T-helper 2 cell treated with Interferon-gamma antibody and Interleukin-4, amounts not matched to agents 100 ng/mL and 5 ng/mL, for 36 hours (primary cell): ENCODE data around the gene ACSBG1. TPM values are rescaled to one million over a fixed set of nuclear protein-coding genes. Genes with fewer than 3 reads are reported as not detected.

Experiments
- intact Hi-C: fragments of 100-400 bp; cut with micrococcal nuclease; formaldehyde crosslinking; loops from one replicate; pipeline ENCODE4 v1.15.1; 2023
- total RNA-seq: library from RNA; stranded (reverse); gene quantifications from 2 replicates; pipeline ENCODE4 v1.2.3, GENCODE V29; 2022

ACSBG1 gene
- total RNA-seq, 1 donor from 2014 or later: not detected

DNA sequence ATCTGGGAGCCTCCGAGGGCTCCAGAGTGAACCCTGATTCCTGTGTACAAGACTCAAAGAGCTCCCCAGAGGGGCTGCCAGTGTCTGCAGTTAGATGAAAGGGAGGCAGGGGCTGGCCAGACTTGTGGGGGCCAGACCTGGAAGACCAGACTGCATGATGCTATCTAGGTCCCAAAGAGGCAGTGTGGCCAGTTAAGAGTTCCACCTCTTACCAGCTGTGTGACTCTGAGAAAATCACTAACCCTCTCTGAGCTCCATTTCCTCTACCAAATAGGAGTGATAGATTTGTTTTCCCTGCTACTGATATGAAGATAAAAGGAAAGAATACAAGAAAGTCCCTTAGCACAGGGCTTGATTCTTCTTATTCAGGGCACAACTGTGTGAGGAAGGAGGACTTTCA lies 29.0 kb downstream of the ACSBG1 start:
- intact Hi-C loops: no loop called here

DNA sequence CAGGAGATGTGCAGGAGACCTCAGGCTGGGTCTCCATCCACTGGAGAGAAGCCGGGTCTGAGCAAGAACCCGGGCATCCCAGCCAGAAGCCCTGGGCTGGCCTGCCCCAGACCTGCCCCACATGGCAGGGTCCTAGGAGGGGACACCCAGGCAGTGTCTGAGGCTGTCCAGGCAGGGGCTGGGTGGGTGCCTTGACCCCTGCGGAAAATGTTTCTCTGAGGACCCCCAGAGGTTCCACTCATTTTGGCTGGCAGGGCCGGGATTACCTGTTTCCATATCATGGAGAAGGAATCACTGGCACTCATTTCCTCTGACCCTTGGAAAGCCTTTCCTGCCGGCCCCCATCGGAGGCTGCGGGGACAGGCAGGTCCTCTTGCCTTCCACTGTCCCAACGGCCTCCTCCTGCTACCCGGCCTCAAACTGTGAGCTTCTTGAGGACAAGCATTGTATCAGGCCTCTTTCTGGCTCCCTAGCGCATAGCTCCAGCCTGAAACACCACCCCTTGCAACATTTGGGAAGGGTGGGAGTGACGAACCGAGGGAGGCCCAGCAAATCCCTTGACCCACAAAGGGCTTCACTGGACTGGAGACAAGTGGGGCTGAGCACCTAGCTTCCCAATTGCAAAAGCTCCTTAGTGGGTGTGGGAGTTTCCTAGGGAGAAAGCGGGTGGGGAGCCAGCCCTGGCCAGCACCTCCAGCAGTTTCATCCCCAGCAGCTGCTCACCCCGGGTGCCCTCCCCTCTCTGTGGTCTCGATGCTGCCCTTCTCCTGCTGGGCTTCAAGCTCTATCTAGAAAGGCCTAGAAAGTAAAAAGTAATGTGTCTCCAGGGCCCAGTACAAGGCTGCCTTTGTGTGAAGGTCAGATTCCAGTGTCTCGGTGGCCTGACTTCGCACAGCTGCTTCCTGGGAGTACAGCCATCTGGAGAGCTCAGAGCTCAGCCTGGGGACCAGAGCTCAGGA lies 29.7 kb downstream of the ACSBG1 start:
- intact Hi-C loops: no loop called here

DNA sequence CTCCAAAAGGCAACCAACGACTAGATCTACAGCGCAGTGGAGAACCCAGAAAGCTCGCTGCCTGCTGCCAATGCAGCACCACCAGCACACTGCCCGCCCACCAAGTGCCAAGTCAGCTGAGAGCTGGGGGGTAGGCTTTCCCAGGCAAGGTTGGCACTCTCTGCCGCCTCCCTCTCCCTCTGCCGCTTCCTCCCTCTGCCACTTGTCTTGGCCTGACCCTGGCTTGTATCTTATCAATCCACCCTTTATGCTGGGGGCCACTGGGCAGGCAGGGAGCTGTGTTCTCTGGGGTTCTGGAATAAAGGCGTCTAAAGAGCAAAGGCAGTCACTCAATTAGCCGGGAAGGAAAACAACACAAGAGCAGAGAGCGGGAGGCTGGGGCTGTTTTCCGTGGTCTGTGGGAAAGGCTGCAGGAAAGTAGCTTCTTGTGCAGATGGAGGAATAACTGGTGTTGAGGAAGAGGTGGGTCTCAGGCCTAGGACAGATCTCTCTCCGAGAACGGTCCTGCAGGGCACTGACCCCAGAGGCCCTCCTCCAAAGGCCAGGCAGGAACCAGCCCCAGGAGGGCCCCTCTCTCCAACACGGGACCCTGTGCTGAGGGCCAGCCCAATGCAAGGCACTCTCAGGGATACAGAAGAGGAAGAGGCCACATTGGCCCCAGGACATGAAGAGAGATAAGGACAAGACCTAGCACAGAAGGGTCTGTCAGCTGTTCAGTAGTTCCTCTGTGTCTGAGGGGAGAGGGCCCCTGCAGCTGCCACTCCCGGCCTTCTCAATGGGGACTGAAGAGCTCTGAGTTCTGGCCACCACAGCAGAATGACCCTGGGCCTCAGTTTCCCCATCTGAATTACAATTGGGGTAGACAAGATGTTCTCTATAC lies 30.8 kb downstream of the ACSBG1 start:
- intact Hi-C loops: no loop called here

DNA sequence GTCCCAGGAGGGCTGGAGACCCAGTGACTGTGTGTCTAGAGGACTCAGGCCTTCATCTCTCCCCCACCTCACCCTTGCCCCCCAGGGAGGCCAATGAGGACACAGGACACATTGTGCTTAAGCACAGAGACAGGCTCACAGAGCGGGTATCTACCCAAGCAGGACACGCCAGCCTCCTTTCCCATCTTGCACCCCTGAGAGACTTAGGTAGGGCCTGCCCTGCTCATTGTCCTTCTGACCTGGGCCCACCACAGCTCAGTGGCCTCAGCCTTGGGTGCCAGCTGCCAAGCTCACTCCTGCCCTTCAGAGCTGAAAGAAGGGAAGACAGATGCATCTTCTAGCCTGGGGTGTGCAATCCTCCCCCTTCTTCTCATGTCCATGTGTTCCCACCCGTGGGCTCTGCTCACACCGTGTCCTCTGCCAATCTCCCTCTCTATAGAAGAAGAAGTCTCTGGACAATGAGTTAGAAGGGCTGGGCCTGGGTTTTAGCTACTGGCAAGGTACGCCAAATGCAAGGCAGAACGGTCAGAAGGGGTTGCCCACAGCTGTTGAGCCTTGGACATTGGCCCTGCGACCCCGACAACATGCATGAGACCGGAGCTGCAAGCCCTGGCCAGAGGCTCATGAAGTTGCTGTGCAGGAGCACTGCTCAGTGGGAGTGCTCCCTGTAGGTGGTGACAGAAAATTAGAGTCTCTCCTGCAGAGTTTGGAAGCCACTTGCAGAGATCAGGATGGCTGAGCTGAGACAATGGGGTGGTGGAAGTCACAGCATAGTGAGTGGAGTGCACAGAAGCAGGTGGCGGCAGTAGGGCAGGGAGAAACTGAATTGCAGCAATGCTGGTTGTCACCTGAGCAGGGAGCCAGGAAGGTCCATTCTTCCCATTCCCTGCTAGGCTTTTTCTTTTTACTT lies 32.8 kb downstream of the ACSBG1 start:
- intact Hi-C loops: no loop called here

DNA sequence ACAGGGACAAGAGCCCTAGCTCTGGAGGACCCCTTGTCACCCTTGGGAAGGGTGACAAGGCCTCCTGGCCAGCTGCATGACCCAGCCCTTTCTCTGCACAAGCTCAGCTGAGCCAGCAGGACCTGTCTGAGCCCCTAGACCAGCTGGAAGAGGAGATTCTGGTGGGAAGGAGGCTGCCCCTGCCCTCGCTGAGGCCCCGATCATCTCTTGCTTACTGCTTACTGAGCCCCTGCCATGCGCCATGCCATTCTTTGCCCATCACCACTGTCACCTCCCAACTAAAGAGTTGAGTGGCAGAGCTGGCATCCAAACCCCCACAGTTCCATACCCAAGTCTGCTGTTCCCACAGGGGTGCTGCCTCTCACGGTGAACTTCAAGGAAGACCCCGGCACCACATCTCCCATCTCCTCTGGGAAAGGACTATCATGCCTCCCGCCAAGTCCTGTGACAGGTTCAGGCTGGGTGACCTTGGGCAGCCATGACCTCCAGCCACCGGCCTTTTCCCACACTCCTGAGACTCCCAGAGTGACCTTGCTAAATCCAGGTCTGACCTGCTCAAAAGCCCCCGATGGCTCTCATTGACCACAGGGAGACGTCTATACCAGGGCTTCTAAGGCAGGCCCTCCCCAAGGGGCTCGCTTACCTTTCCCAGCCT lies 34.0 kb downstream of the ACSBG1 start:
- intact Hi-C loops: no loop called here

DNA sequence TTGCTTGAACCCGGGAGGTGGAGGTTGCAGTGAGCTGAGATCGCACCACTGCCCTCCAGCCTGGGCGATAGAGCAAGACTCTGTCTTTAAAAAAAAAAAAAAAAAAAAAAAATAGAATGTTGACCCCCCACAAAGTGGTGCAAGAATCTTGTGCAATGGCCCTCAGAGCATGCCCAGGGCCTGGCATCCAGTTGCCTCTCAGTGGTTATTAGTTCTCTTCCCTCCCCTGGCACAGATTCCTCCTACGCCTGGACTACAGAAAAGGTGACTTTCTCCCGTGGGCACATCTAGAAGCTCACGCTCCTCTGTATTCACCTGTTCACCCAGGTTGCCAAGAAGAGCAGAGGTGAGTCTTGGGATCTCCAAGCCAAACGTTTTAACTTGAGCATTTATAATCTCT lies 36.7 kb downstream of the ACSBG1 start:
- intact Hi-C loops: loop anchor here (5.0 kb wide), 1 partner anchor 45 kb away; no protein-coding TSS in a partner anchor

DNA sequence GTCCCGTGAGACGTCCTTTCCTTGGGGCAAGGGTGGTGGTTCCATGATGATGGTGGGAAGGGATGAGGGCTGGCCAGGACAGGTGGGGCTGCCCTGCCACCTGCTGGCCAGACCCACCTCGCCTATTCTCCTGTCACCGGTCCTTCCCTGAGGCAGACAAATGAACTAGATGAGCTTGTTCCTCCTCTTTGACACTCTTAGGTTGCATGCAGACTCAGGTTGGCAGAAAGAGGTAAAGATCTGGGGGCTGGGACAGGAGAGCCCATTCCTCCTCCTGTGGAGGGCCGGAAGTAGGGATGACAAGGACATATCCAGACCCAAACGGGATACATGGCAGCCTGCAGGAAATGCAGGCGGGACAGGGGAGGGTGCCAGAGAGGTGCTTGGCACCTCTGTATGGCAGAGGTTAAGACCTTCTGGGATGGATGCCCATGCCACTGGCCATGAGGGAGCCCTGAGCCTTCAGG lies 38.6 kb downstream of the ACSBG1 start:
- intact Hi-C loops: loop anchor here (1.0 to 5.0 kb wide), 5 partner anchors 19 to 237 kb away; partner anchors contain the start of gene CIB2

DNA sequence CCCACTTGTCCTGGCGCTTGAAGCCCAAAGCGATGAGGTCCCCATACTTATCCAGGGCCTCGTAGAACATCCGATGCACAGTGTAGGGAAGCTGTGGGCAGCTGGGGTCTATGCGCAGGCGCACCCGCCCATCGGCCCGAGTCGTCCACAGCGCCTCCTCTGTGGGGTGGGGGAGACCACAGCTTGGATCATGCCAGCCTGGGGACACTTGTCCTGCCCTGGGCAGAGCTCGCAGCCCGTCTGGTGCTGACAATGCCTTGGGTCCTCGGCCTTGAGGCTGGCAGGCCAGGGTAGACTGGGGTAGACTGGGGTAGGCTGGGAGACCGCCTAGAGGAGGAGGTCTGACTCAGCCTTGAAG lies 39.8 kb downstream of the ACSBG1 start:
- intact Hi-C loops: loop anchor here (2.0 kb wide), 2 partner anchors 18 to 236 kb away; no protein-coding TSS in a partner anchor

DNA sequence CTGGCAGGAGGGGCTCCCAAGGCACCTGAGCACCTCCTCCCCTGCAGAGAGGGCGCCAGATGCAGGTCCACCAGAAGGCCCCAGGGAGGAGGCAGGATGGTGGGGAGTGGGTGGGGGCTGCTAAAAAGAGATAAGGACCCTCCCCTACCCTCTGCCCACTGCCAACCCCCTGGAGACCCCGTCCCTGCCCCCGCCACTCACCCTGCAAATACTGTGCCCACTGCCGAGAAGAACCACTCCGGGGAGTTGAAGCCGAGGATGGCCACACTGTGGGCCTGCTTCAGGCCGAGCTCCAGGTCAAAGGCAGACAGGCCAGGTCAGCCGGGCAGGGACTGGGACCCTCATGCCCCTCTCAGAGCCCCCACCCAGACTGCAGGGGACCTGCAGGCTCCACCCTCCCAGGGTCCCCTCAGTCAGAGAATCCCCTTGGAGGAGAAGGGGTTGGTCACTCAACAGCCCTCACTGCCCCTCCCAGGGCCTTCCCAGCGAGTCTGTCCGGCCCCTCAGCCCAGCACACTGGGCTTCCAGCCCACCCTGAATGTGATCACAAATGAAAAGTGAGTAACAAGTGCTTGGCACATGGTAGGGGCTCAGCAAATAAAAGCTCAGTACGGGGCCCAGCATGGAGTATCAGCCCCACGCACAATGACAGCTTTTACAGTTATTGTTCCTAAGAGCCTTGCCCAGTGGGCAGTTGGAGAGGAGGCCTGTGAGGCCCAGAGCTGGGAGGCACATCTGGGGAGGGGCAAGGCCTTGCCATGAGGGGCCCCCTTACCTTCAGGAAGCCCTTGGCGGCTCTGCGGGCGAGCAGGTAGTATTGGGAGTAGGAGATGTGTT lies 40.4 kb downstream of the ACSBG1 start:
- intact Hi-C loops: loop anchor here (2.0 kb wide), 2 partner anchors 17 to 235 kb away; no protein-coding TSS in a partner anchor

DNA sequence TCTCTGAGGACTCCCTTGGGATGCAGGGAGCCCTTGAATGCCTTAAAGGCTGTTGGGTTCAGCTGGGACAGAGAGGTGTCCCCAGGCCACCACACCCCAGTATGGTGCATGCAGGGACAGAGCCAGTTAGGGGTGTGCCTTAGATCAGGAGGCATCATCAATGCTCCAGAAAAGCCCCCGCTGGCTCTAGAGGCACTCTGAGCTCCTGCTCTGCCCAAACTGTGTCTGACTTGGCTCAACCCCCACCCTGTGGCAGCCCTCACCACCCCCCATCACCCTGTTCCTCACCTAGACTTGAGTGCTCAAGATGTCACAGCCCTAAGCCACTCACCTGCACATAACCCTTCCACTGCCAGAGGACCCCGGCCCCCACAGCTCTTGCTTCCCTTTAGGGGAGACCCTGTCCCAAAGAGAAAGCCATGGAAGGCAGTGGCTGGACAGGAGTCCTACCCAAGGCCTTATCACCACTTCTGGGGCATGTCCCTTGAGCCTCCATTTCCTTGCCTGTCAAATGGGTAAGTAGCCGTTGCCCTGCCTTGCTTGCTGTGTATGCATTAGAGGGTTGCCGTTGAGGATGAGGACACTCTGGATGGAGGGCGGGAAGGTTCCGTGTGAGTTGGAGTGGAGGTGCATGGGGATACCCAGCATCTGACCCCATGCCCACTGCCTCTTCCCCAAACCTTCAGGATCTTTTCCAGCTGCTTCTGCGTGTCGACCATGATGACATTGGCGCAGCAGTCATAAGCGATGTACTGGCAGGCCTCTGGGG lies 41.4 kb downstream of the ACSBG1 start:
- intact Hi-C loops: no loop called here

DNA sequence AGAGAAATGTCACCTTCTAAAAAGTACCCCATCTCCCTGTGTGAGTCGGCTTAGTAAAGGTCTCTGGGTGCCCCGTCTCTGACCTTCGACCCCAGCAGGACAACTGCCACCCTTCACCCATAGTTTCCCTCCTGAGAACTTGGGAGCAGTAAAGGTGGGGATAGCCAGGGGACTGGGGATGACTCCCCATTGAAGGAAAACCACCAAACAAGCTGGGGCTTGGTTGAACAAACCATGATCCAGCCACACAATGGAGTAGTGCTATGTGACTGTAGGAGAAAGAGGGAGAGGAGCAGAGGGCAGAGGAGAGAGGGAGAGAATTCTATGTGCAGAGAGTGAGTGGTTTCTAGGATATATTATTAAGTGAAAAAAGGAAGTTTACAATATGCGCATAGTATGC lies 51.5 kb downstream of the ACSBG1 start:
- intact Hi-C loops: no loop called here

DNA sequence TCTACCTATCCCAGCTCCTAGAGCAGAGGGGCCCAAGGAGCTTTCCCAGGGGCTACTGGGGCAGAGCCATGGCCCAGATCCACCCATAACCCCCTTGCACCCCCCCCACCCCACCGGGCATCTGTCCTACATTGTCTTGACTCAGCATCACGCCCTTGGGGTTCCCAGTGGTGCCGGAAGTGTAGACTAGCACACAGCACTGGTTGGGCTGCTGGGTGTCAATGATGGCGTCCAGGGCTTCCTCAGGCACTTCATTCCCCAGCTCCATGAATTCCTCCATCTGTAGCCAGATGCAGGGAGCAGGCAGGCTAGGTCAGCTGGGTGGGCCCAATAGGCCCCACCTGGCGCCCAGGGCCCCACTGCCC lies 52.0 kb downstream of the ACSBG1 start:
- intact Hi-C loops: no loop called here

DNA sequence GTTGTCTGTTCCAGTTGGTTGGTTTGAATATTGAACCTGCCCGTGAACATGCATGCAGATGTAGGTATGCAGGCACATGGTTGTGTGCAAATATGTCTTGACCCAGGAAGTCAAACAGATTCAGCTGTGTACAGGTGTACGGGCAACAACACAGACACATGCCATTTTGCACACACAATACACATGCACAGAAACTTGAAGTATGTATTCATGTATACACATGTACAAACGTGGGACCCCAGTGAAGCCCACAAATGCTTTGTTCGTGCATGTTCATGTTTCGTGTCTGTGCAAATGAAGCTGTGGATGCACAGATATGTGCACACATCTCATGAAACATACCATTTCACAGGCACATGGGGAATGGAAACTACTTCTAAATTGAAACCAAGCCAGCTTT lies 54.5 kb downstream of the ACSBG1 start:
- intact Hi-C loops: no loop called here

DNA sequence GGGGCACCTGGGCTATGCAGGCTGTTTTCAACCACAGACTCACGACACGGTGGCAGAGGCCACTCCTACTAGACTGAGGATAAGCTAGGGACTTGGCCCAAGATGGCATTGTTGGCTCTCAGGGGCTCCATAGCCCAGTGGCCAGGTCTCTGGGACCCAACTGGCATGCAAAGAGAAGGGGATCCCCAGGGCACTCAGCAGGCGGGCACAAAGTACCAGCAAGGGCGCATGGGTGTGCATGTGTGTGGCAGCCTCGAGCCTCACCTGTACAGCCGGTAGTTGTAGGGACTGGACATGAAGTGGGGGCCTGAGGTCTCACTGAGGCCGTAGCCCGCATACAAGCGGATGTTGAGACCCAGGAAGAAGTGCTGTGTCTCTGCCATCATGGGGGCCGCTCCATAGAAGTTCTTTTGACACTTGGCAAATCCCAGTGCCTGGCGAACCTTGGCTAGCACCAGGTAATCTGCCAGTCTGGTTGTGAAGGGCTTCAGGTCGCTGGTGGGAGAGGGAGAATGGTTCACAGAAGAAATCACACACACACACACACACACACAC lies 55.0 kb downstream of the ACSBG1 start:
- intact Hi-C loops: no loop called here

DNA sequence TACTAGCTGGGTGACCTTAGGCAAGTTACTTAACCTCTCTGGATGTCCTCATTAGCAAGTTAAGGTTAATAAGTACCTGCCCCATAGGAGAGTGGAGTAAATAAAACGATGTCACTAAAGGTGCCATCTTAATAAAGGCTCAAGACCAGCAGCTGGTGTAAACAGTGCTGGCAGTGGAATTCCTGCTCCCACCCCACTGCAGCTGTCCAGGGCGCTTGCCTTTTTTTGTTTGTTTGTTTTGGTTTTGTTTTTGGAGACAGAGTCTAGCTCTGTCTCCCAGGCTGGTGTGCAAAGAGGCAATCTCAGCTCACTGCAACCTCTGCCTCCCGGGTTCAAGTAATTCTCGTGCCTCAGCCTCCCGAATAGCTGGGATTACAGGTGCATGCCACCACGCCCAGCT lies 56.3 kb downstream of the ACSBG1 start:
- intact Hi-C loops: no loop called here

DNA sequence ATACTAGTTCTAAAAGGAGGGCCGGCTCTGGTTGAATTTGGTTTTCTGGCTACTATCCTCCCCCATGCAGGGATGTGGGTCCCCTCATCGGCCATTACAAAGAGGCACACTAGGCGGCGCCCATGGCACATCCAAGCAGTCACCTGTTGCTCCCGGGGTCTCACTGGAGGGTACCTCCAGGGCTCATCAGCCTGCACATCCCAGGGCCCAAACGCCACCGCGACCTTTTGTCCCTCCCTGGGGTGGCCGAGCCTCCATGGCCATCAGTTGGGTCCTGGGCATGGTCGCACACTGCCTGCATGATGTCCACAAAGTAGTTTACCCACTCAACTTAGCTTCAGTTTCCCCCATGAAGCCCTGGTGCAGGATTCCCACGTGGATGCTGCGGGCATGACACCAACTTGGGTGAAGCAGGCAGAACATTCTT lies 56.9 kb downstream of the ACSBG1 start:
- intact Hi-C loops: loop anchor here (2.0 kb wide), 1 partner anchor 17 kb away; no protein-coding TSS in a partner anchor

DNA sequence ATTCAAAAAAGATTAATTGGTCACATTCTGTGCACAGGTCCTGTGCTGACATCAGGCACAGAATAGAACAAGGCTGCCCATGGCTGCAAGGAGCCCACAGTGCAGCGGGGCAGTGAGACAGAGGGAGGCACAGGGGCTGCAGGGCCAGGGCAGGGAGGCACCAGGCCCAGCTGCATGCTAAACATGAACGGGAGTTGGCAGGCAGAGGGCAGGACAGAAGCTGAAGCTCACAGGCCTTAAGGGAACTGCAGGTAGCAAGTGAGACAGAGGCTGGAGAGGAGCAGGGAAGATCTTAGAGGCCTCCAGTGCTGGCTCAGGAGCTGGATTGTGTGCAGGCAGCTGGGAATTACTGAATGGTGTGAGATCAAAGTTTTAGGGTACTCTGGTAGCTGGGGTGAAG lies 59.0 kb downstream of the ACSBG1 start:
- intact Hi-C loops: no loop called here

DNA sequence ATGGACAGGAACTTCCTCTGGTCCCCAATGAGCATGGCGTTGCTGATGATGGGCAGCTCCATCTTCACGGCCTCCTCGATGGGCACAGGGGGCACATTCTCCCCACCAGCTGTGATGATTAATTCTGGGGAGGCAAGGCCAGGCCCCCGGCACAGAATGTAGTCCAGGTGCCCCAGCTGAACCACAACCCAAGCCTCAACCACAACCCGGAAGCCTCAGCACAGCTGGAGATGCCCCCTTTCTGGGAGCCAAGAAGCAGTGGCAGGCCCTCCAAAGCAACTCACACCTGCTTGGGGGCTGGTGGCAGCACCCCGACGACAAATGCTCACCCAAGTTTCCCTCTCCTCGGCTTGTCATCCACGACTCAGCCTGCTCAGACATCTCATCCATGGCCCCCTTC lies 60.0 kb downstream of the ACSBG1 start:
- intact Hi-C loops: no loop called here
